GM12891 (cell line): ENCODE measurements around the gene NPM3.

Experiments used
- POLR2A ChIP-seq: IDR thresholded peaks from 2 replicates; pipeline ENCODE4 v1.6.1; 2011; ENCODE audit warnings: low read depth, low read length, control low read depth
- POLR2AphosphoS5 ChIP-seq: IDR thresholded peaks from 2 replicates; pipeline ENCODE4 v1.6.1; 2011; ENCODE audit warnings: low read depth, low read length, control low read depth

- no peak for TF ChIP-seq POLR2A
- TF ChIP-seq POLR2AphosphoS5 = no peak
These were observed 7.7 kb downstream of the NPM3 start, which contains the start of gene FGF8 for GRCh38 chr10:101775273-101776160.
